COLO668 (cell line): Measurements from ENCODE around the gene NR6A1.
"Not testable (repeated sequence)": the region's sequence is repeated elsewhere in the genome, so short reads cannot be mapped to it uniquely, and the experiment has no call there.

Source experiments
- DNase-seq: peaks from one replicate; lab custom pipeline; 2025; ENCODE audit not compliant: unreplicated experiment; lab: John Stamatoyannopoulos, UW

NR6A1 gene

DNA sequence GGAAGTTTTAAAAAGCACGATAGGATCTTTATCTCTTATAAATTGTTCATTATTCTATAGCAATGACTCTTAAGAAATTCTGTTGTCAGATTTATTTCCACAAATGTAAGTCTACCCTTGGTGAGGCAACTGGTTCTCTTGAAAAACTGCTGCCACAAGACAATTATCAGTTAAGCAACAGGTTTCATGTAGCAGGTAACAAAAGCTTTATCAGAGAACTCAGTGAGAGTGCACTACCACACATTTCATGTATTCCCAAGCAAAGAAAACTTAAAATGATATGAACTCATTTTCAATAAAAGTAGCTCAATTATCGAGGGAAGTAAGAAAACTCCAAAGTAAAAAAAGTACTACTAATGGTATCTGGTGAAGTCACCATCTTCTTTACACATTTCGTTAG, 9.4 kb downstream of the NR6A1 start:
- DNase-seq, result no peak

- DNase-seq, result no peak
Measured at GRCh38 chr9:124761196-124761595, 9.9 kb downstream of the NR6A1 start.

DNA sequence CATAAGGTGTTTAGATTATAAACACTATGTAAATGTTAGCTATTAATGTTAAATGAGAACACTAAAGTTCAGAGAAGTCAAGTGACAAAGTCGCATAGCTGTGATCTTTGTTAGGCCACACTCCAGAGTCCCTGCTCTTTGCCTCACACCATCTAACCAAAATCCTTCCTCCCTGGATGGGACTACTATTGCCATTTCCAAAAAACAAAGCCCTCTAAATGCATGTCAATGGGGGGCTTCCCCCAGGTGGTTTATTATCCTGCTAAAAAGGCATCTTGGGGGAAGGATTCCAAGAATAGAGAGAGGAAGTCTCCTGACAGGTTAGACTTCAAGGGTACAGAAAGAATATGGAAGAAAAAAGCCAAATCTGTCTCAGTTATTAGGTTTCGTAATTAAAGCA, 10.4 kb downstream of the NR6A1 start:
- DNase-seq, result no peak

DNA sequence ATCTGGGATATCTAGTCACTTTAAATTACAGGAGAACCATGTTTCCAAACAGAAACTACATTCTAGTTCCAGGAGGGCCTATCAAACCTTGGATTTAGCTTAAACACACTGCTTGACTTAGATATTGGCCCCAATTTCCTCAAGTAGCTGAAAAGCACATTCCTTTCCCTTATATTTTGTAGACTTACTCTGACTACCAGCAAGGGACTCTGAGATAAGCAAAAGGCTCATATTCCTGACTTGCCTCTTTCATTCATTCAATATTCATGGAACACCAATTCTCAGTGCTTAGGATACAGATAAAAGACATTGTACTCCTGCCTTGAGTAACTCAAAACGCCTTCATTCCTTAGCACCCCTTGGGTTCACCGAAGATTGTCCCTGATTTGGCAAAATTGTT, 11.8 kb downstream of the NR6A1 start:
- DNase-seq, result no peak

DNA sequence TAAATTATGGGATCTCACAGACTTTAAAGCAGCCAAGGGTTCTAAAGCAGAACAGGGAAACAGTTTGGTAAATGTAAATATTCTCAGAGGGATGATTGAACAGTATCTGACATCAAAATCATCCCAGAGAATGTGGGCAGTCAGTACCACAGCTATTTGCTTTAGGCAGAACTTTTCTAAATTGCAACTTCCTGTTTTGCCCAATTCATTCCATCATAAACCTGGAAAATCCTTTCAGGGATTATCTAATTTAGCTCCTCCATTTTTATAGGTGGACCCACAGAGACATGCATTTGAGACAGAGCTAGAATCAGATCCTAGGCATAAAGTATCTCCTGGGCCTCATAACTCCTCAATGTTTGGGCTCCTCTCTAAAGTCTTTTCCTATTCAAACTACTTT, 12.4 kb downstream of the NR6A1 start:
- no peak for DNase-seq

DNA sequence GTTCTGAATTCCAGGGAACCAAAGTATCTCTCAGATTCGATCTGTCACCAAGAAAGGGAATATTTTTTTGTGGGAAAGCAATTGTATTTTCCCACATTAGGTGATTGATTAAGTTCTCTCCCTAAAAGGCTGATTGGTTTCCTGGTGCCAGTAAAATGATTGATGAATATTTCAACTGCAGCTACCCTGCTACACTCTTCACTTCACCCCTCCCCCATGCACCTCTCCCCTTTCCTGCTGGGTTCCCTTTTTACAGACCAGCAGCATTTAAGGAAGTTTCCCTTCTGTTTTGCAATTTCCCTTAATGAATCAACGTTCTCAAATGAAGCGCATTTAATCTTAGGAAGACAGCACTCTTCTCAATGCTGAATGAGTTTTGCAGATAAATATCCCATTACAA, 13.1 kb downstream of the NR6A1 start:
- no peak for DNase-seq

DNA sequence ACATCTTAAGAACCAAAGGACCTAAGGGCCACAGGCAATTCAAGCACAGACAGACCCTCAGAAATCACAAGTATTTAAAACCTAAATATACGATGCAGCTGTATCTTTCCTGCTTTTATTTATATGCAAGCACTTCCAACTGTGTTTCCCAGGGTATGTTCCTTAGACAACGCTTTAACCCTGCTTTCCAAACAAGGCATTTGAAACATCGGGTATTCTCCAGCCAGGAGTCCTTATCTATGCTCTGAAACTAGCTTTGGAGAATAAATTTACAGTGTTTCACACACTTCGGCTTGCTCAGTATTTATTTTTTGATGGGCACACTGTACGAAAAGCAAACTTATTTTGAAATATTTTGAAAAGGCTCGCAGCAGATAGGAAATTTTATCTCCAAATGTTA, 13.5 kb downstream of the NR6A1 start:
- DNase-seq, result no peak

GRCh38 chr9:124756011-124756410, 15.1 kb downstream of the NR6A1 start:
- no peak for DNase-seq

DNA sequence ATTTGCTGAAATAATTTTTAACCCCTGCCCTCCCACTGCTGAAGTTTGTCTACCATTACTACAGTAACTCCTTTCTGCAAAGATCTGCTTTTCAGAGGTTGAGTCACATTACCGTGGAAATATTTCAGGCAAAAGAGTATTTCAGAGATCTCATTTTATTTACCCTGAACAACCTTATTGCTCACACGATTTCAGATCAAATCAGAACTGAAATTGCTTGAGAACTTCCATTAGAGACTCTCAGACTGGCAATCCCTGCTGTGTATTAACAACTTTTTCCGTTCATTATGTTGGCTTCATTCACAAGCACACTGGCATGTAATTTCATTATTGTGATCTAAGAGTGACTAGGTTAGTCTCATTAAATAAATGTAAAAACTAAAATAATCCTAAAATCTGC, 16.1 kb downstream of the NR6A1 start:
- no peak for DNase-seq

- no peak for DNase-seq
Measured at GRCh38 chr9:124754289-124754688, 16.8 kb downstream of the NR6A1 start.

GRCh38 chr9:124752967-124753366, 18.1 kb downstream of the NR6A1 start:
- DNase-seq, result no peak

DNA sequence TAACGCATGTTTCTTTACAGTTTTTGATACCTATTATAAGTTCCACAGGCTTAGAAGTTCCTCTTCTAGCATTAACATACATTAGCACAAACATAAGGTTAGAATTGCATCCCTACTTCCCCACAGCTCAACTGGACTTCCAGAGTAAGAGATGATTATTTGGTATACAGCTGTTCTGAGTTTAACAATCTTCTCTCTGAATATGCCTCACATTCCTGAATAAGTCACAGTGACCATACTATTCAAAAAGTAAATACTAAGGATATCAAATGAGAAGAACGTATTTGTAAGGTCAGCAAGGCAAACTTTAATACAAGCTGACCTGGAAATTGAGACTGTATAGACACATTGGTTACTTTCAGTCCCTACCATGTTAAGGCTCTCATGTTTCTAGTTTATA, 21.3 kb downstream of the NR6A1 start:
- DNase-seq, result no peak

GRCh38 chr9:124749284-124749683, 21.8 kb downstream of the NR6A1 start:
- no peak for DNase-seq

DNA sequence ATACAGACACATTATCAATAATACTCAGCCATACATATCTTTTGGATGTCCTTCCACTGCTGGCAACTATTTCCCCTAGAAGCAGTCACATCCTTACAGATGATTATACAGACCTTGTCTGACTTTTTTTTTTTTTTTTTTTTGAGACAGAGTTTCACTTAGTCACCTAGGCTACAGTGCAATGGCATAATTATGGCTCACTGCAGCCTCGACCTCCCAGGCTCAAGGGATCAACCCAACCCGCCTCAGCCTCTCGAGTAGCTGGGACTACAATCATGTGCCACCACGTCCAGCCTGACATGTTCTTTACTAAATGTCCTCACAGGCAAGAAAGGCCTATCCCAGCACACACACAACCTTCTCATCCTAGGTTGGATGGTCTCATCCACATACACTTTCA, 24.0 kb downstream of the NR6A1 start:
- no peak for DNase-seq

GRCh38 chr9:124743686-124744348, 27.3 kb downstream of the NR6A1 start:
- no peak for DNase-seq

DNA sequence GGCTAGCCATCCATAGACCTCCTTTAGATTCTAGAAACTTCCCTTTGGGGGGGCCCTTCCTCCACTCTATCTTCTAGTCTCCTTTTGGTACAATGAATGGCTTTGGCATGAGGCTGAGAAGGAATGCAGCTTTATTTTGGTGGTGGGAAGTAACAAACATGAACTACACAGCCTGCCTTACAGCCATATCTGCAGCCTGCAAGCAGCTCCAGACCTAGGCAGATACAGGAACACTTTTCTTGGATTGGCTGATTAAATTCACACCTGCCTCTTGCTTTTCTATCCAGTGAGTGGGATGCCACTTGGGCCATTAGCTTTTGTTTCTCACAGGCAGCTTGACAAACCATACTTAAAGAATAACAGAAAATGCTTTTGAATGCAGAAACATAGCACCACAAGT, 28.2 kb downstream of the NR6A1 start:
- no peak for DNase-seq

DNA sequence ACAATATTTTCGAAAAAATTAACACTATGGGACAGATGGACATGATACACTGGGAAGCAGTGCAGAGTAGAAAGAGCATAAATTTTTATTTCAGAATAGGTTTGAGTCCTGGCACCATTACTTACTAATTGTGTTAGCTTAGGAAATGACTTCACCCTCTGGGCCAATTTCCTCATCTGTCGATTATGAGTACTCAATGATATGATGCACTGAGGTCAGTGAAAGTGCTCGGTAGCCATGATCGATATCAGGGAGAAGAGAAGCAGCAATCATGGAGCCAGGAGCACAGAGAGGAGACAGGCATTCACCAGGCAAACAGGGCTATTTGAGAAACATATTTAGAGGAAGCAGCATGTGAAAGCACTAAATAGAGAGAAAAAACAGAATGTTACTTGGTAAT, 29.4 kb downstream of the NR6A1 start:
- DNase-seq, result no peak

DNA sequence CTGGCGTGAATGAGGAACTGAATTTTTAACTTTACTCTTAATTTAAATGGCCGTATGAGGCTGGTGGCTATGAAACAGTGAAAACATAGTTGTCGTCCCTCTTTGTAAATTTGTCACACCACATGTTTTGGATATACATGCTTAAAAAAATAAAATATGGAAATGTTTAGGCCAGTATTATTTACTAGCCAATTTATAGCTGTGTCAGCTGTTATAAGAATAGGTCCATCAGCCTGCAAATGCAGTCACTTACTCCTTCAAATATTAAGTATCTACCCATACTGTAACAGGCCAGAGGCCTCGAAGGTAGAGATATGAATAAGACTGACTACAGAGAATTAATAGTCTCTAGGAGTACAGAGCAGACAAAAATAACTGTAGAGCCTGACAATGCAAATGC, 30.0 kb downstream of the NR6A1 start:
- DNase-seq, result no peak

DNA sequence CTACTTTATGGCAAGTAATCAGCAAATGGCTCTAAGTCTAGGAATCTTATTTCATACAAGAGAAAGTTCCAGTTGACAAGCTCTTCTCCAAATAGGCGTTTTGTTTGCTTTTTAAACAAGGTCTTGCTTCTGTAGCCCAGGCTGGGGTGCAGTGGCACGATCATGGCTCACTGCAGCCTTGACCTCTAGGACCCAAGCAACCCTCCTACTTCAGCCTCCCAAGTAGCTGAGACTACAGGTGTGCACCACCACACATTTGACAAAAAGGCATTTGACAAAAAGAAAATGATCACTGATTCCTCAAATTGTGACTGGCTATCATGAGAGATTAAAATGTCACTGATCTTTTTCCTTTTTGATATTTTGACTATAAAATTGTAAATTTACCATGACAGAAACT, 31.8 kb downstream of the NR6A1 start:
- DNase-seq, result no peak

DNA sequence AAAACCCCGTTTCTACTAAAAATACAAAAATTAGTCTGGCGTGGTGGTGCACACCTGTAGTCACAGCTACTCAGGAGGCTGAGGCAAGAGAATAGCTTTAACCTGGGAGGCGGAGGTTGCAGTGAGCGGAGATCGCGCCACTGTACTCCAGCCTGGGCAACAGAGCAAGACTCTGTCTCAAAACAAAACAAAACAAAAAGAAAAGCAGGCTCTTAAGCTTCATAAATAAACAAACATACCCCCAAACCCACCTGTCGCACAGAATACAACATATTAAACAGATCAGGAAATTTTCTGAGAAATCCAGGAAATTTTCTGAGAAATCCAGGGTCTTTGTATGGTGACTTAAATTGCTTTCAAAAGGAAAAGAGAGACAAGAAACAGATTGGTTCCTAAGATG, 33.0 kb downstream of the NR6A1 start:
- not testable (repeated sequence) for DNase-seq

- DNase-seq, result no peak
Measured at GRCh38 chr9:124735121-124735520, 36.0 kb downstream of the NR6A1 start.

- DNase-seq, result not testable (repeated sequence)
Measured at GRCh38 chr9:124734741-124735083, 36.4 kb downstream of the NR6A1 start.

- DNase-seq, result no peak
Measured at GRCh38 chr9:124733964-124734740, 37.0 kb downstream of the NR6A1 start.
